GM21737 (cell line): ENCODE results near the gene COMMD10.
"Not testable (repeated sequence)": the region's sequence is repeated elsewhere in the genome, so short reads cannot be mapped to it uniquely, and the experiment has no call there.

ENCODE experiments used
- ATAC-seq: cut with Tn5 transposase; IDR thresholded peaks from one replicate; pipeline ENCODE4 v1.9.1; 2021; ENCODE audit warnings: mild to moderate bottlenecking, moderate library complexity; ENCODE audit not compliant: unreplicated experiment

COMMD10 gene

GRCh38 chr5:116084871-116085715, at the start of gene COMMD10:
Gene COMMD10 (plus strand): TSS chr5:116085025.
- ATAC-seq: peak; percentile 81

DNA sequence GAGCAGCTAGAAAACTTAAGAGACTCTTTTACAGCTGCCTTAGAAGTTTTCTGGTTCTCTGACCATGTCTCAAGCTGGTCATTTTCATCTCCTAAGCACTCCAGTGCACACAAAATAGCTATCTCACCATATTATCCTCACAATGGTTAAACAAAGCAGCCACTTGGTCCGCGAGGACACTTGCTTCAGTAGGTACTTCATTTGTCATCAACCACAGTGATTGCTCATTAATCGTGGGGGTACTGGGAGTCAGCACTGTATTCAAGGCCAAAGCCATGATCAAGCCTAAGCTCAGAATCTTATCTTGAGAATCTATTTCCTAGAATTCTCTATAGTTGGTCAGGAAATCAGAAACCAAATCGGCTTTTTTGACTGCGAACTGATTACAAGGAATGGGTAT, 49.7 kb upstream of the COMMD10 start:
- no peak for ATAC-seq

DNA sequence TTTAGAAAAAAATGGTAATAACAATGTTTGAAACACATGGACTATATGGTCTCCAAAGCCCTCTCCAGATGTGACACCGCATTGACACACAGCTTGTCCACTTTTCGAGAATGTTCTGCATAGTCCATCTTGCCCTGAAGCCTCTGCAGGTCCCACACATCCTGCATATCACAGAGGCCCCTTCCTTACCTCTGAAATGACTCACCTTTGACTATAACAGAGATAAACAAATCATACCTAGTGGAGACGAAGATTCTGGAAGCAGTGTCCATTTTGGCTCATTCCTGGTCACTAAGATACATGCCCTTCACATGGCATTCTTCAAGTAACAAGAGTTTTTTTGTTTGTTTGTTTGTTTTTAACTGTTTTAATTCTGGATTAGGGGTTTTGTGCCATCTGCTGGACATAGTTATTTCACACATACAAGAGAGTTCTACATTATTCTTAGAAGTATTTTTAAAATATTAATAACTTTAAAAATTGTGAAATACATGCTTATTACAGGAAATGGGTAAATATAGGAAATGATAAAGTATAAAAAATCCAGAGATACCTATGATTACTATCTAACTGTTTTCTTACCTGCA, 47.5 kb upstream of the COMMD10 start:
- no peak for ATAC-seq

GRCh38 chr5:116038817-116039216, 46.0 kb upstream of the COMMD10 start:
- ATAC-seq: peak; percentile 70

DNA sequence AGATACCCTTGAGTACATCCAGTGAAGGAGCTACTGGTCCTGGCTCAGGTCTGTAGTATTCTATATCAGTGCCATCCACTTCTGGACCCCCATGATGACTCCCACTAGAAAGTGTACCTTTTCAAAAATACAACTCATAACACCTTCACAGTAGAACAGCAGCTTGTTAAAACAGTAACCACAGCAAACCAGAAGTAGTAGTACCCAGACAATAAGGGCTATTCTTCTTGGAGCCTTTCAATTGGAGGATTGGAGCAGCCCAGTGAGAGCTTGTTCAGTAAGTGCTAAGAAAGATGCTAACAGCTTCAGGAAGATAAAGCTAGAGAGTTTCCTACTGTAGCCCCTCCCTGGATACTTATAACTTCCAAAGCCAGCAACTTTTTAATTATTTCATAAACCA, 42.5 kb upstream of the COMMD10 start:
- ATAC-seq: no peak

DNA sequence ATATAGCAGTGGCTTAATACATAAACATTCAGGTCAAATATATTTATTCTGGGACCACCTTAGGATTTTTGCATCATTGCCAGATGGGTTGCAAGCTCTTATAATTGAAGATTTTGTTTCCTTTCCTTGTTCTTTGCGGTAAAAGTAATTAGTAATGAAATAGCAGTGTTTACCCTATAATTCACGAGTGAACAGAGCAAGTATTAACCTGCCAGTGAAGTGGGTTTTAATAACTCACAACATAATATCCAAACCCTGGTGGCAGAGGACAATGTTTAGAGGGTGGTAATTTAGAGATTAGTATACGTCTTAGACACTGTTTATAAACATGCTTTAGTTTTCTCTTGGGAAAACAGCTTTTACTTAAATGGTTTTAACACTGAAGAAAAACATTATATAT, 40.8 kb upstream of the COMMD10 start:
- ATAC-seq: no peak

GRCh38 chr5:116045821-116046220, 39.0 kb upstream of the COMMD10 start:
- ATAC-seq: no peak

DNA sequence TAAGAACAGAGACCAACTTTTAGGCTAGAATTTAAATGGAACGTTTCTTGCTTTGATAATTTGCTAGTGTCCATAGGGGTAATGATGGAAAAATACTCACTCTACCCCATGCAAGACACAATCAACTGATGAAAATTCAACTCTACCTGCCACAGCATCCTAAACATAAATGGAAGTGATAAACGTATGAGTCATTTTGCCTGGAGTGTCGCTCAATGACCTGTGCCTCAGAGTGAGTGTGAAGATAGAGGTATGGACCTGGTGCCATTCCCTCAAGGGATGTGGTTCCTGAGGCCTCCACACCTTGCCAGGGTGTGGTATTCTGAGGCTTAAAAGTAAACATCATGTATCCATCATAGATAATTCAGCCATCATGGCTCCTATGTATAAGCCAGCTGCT, 38.6 kb upstream of the COMMD10 start:
- no peak for ATAC-seq

- ATAC-seq: no peak
These were observed 38.0 kb upstream of the COMMD10 start for GRCh38 chr5:116046823-116047222.

- ATAC-seq: no peak
These were observed 26.4 kb upstream of the COMMD10 start for GRCh38 chr5:116058346-116058936.

DNA sequence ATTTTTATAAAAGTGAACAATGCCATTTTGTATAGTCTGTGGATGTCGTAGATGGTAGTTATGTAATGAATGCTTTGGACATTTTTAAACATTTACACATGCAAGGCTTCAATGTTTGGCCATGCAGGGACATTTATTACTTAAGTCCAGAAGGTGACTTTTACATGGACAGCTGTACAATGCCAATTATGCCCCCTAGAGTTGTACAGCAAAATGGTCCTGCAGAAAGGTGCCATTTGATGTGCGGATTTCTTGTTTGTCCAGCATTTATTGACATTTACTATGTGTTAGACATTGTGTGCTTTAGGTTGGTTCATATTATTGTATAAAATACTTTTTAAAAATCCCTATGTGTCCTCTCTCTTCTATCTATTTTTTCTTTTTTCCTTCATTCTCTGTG, 22.5 kb upstream of the COMMD10 start:
- ATAC-seq: no peak

- no peak for ATAC-seq
These were observed 20.9 kb upstream of the COMMD10 start for GRCh38 chr5:116063950-116064349.

- no peak for ATAC-seq
These were observed 16.7 kb upstream of the COMMD10 start for GRCh38 chr5:116068028-116068632.

GRCh38 chr5:116071211-116071610, 13.6 kb upstream of the COMMD10 start:
- no peak for ATAC-seq

DNA sequence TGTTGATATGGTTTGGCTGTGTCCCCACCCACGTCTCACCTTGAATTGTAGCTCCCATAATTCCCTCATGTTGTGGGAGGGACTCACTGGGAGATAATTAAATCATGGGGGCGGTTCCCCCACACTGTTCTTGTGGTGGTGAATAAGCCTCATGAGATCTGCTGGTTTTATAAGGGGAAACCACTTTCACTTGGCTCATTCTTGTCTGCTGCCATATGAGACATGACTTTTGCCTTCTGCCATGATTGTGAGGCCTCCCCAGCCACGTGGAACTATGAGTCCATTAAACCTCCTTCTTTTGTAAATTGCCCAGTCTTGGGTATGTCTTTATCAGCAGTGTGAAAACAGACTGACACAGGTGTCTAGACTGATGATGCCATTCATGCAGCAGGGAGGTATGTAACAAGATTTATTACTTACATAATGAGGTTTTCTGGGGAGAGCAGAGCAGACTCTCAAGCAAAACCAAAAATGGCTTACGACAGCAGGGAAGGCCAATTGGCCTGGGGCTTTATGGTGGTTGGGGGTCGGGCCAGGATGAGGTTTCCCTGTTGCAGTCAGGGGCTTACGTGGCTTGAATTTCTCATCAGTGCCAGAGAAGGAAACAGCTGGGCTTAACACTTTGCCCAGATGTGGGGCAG, 9.5 kb upstream of the COMMD10 start:
- ATAC-seq: no peak

DNA sequence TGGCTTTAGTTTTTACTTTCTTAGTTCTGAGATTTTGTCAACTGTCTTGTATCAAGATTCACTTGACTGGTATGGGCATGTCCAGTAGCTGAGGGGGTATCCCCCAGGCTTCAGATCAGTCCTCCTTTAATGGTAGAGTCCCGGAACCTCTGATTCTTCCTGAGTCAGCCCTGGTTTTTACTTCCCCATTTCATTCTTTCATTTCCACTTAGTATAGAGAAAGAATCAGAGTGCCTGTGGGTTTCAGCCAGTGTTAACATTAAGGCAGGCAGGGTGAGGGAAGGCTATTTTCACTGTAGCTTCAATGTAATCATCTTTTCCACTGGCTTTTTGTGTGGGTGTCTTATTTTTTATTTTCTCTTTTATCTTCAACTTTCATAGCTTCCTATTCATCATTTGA, 8.3 kb upstream of the COMMD10 start:
- ATAC-seq: peak; percentile 98

DNA sequence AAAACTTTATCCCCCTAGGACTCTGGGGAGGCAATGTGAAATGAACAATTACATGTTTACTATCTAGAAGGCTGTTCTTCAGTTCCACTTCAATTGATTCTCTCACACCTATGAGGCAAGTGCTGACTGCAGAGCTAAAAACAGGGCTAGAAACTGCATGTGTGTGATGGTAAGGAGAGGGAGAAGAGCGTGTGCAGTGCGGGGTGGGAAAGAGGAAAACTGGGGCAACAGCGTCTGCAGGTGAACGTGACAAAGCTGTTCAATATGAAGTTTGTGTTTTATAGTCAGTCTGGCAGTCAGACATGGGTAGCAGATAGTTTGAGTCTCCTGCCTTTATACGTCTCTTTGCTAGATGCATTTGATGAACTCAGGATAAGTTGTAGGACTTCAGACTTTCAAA, 6.6 kb upstream of the COMMD10 start:
- no peak for ATAC-seq

DNA sequence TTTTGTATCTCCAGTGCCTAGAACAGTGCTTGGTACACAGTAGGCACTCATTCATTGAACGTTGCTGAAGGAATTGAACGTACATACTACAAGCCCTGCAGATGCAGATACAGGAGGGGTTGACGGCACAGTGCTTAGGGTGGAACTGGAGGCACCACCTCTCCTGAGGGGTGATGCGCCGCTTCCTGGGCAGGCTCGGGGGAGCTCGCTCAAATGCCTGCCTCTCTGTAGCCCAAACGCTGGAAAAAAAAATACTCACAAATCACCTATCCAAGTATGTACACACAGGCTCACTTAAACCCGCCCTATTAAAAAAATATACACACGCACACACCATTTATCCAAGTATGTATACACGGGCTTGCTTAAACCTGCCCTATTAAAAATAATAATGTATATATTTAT, 536 bp upstream of the COMMD10 start:
- peak; percentile 41 for ATAC-seq

DNA sequence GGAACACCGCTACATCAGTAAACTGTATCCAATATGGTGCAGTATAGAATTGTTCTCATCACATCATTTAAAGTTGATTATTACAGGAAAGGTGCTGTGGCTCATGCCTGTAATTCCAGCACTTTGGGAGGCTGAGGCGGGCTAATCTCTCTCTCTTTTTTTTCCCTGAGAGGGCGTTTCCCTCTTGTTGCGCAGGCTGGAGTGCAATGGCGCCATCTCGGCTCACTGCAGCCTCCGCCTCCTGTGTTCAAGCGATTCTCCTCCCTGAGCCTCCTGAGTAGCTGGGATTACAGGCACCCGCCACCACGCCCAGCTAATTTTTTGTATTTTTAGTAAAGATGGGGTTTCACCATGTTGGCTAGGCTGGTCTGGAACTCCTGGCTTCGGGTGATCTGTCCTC, 1.5 kb downstream of the COMMD10 start:
- ATAC-seq: not testable (repeated sequence)

GRCh38 chr5:116088062-116088461, 3.2 kb downstream of the COMMD10 start:
- no peak for ATAC-seq

- ATAC-seq: no peak
These were observed 5.5 kb downstream of the COMMD10 start for GRCh38 chr5:116090302-116090701.
